Fibroblast of the conjunctiva (primary cell): ENCODE results near the gene SLC16A5.

Experiments used
- DNase-seq: peaks from one replicate; pipeline ENCODE4 v3.0.0-alpha.2; 2010; ENCODE audit warnings: low read depth

Gene SLC16A5

GRCh38 chr17:75087182-75087557 lies 584 bp upstream of the SLC16A5 start:
- no peak for DNase-seq

DNA sequence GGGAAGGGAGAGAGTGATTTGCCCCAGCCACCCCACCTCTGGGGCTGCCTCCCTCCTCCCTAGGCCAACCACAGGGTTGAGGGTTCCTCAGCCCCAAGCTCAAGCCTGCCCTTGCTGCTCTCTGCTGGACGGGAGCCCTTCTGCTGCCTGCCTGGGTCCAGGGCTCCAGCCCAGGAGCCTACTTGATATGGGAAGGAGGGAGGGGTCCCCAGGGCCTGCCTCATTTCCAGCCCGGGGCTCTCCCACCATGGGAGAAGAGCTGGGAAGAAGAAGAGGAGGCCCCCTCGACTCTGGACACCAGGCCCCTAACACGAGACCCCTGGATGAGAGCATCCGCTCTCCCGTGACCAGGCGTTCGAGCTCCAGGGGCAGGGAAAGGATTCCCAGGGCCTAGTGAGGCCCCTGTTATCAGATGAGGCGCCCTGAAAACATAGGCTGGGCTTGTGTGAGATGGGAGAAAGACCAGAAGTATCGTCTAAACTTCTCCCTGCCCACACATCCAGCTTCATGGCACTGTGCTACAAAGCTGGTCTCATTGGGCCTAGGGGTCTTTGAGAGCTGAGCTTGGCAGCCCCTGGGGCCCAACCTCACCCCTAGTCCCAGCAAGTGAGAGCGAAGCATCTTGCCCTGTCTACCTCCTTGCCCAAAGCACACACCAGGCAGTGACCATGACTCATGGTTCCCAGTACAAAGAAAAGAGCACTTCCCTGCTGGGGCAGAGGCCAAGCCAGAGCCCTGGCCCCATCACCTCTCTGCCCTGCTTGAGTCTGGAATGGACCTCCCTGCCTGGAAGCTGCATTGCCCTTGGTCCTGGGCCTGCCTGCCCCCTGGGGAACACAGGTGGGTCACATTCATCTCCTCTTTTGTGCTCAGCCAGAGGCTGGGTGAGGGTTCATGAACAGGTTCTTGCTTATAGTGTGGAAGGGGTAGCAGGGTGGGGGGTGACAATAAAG lies 987 bp downstream of the SLC16A5 start:
- DNase-seq = no peak

DNA sequence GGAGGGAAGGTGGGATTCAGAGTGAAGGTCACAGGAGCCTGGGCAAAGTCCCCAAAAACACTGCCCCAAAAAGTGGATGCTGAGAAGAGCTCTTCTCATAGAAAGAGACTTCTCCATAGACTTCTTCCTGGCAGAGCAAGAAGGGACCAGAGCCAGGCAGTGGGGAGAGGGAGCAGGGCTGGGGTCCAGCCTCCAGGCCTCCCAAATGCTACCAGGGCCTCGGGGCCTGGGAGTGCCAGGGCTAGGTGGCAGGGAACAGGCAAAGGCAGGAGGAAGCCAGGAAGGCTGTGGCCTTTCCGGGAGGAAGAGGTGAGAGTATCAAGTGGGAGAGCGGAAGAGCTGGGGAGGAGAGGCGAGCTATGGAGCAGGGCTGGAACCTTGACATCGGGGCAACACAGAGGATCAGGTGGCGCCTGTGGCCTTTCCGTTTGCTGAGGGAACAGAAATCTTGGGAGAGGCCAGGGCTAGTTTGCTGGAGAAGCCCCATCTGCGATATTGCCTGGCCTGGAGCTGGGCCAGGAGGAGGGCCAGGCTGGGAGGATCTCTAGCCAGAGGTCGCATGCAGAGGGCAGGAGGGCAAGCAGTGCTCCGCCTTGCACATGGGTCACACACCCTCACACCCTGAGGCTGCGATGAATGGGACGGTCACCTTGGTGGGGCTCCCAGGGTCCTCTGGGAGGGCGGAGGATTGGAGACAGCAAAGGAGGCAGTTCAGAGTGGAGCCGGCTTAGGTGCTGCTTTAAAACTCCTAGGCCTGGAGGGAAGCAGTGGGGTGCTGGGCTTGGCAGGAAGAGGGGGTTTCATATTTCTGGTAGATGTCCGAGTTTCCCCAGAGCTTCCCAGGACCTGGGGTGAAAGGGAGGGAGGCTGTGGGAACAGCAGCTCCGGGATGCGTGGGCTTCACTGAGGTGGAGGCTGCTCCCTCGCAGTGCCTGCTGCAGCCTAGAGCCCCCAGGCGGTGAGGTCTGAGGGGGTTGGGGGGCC lies 3.4 kb downstream of the SLC16A5 start:
- no peak for DNase-seq

DNA sequence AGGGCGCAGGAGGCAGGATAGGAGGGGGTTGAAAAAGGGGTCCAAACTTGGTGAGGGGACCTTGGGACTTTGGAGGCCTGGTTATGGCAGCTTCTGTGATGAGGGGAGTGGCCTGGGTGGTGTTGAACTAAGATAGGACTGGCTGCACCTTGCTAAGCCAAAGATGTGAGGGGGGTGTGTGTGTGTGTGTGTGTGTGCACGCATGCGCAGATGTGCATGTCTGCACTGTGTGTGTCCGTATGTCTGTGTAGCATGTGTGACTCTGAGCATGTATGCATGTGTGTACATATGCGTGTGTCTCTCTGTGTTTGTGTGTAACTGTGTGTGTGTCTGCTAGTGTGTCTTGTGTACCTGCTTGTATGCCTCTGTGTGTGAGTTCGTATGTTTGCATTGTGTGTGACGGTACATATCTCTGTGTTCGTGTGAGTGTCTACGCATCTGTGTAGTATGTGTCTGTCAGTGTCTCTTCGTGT lies 4.1 kb downstream of the SLC16A5 start:
- no peak for DNase-seq

DNA sequence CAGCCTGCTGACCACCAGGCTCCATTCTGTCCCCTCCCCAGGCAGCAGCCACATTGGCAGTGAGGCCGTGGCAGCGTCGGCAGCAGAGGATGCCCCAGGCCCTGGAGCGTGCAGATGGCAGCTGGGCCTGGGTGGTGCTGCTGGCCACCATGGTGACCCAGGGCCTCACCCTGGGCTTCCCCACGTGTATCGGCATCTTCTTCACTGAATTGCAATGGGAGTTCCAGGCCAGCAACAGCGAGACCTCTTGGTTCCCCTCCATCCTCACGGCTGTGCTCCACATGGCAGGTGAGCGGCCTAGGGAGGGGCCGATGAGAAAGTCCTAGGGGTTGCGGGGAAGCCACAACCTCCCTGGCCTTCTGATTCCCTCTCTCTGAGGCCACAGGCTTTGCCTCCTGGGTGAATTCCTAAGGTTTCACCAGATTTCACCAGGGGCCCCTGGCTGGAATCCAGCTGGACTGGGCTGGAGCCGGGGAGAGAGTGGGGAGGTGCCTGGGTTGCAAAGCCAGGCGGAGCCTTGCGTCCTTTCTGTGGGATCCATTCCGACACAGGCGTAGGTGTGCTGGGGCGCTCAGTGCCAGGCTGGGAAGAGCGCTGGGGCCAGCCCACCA lies 5.9 kb downstream of the SLC16A5 start:
- no peak for DNase-seq

DNA sequence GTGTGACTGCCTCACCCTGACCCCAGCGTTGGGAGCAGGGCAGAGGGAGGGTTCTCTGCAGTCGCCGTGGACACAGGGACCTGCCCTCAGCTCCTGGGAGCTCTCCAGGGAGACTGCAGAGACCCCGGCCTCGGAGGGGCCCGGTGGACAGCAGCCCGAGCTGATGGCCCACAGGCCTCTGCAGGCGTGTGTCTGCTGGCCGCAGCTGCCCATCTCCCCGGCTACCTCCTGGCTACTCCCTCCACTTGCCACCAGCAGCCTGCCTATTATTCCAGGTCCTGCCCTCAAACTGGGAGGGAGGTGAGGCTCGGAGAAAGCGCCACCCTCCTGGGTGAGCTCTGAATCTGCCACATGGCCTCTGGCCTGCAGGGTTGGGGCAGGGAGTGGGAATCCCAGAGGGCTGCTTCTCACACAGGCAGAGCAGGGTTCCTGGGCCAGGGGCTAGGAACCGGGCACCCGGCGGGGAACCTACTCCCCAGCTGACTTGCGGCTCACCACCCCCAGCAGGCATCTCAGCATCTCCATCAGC lies 7.2 kb downstream of the SLC16A5 start:
- no peak for DNase-seq

- no peak for DNase-seq
These were observed 8.4 kb downstream of the SLC16A5 start for GRCh38 chr17:75096082-75096625.

DNA sequence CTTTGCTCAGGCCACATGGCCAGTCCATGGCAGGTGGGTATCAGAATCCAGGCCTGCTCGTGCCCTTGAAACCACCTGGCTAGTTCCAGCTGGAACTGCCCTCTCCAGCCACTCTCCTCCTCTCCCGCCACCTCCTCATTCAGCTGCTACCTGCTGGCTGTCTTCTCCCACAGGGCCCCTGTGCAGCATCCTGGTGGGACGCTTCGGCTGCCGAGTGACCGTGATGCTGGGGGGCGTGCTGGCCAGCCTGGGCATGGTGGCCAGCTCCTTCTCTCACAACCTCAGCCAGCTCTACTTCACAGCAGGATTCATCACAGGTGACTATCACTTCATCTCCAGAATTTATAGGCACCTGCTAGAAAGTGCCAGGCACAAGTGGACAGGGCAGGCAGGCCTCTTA lies 10.1 kb downstream of the SLC16A5 start:
- DNase-seq = no peak

DNA sequence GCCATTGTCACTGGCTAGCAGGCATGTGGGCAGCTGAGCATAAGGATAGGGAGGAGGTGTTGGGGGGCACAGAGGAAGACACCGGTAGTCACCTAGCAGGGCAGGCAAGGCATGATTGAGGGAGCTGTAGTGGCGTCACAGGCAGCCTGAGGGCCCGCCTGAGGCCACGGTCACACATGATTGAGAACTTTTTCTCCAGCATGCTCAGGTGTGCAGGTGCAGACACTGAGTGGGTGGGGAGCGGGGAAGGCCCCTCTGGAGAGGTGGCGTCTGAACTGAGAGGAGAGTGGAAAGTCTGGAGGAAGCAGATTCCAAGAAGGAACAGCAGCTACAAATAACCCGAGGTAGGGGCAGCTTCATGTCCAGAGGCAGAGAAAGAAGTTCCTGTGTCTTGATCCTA lies 11.1 kb downstream of the SLC16A5 start:
- DNase-seq = no peak

DNA sequence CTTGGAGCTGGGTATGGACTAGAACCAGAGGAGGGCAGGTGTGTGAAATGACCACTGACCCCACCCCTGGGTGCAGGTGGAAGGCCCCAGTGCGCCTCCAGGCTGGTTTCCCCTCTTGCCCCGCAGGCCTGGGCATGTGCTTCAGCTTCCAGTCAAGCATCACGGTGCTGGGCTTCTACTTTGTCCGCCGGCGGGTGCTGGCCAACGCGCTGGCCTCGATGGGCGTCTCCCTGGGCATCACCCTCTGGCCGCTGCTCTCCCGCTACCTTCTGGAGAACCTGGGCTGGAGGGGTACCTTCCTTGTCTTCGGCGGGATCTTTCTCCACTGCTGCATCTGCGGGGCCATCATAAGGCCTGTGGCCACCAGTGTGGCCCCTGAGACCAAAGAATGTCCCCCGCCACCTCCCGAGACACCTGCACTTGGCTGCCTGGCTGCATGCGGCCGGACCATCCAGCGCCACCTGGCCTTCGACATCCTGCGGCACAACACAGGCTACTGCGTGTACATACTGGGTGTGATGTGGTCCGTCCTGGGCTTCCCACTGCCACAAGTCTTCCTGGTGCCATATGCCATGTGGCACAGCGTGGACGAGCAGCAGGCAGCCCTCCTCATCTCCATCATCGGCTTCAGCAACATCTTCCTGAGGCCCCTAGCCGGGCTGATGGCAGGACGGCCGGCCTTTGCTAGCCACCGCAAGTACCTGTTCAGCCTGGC lies 12.3 kb downstream of the SLC16A5 start:
- DNase-seq = no peak

DNA sequence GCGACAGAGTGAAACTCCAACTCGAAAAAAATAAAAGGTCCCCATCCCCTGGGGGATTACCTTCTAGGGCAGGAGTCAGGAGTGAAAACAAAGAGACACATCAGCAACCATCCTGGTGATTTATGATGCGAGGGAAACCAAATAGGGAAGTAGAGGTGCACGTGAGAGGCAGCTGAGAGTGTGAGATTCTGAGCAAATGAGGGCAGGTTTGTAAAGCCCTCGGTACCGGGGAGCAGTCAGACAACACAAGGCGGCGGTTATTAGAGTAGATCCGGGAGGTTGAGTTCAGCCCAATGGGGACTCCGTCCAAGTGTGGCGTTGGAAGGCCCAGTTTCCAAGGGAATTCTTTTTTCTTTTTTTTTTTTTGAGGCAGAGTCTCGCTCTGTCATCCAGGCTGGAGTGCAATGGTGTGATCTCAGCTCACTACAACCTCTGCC lies 14.6 kb downstream of the SLC16A5 start:
- DNase-seq = no peak

DNA sequence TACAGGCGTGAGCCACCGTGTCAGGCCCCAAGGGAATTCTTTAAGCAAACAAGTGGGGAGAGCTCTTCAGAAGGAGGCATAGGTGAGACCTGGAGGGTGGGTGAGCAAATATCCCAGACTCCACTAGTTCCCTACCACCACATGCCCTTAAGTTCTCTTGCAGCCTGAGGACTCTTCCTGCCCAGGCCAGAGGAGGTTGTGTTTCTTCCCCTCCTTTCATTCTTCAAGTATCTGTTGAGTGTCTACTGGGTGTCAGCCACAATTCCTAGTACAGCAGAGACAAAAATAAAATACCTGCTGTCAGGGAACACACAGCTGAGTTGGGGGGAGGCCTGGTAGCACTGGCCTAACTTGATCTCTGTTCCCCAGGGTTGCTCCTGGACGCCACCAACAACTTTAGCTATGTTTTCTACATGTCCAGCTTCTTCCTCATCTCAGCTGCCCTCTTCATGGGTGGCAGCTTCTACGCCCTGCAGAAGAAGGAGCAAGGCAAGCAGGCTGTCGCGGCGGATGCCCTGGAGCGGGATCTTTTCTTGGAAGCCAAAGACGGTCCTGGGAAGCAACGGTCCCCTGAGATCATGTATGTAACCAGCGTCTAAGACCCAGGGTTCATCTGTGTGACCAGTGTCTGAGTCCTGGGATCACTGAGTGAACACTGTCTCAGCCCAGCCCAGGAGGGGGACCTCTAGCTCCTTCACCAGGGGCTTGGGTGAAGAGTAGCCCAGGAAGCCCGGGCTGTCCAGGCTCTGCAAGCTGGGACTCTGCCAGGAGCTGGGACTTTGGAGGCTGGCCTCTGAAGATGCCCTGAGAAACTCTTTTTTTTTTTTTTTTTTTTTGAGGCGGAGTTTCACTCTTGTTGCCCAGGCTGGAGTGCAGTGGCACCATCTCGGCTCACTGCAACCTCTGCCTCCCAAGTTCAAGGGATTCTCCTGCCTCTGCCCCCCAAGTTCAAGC lies 16.1 kb downstream of the SLC16A5 start:
- DNase-seq = no peak

GRCh38 chr17:75105126-75106080 lies 17.6 kb downstream of the SLC16A5 start:
- DNase-seq = no peak

- no peak for DNase-seq
These were observed 20.4 kb downstream of the SLC16A5 start for GRCh38 chr17:75108193-75108592.

- no peak for DNase-seq
These were observed 21.3 kb downstream of the SLC16A5 start for GRCh38 chr17:75109046-75109406.

DNA sequence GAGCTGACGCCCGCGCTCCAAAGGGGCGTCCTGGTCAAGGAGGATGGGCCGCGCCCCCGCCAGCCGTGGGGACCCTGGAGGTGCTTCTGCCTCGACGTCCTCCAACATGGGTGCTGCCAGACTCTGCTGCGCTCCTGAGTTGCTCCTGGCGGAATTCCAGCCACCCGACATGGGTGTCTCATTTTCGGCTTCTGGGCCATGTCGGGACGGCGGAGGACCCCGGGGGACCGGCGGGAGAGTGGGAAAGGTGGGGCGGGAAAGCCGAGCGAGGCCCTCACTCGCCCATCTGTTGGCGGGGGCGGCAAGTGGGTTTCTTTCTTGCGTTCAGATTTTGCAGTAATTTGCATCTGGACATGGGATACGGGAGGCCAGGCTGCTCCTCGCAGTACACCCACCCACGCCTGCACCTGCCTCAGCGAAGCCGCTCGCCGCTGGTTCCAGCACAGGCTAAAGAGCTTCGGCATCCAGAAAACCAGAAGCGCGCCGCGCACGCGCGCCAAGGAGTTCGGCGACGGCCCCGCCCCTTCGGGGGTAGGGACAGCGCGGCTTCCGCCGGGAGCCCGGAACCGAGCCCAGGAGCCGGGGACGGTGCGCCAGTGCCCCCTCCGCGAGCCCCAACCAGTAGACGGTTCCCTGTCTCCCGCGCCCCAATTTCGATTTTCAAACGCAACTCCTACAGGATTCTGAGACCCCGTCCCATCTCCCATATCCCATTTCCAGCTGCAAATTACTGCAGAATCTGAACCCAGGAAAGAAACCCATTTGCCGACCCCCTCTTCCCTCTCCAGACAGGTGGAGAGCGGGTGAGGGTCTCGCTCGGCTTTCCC lies 21.9 kb downstream of the SLC16A5 start, which contains the start of gene ARMC7:
Gene ARMC7, plus strand, starts transcription at position 563 of the 827 bp plus-strand sequence. CDS start 320 bp downstream, outside the sequence.
- no peak for DNase-seq

DNA sequence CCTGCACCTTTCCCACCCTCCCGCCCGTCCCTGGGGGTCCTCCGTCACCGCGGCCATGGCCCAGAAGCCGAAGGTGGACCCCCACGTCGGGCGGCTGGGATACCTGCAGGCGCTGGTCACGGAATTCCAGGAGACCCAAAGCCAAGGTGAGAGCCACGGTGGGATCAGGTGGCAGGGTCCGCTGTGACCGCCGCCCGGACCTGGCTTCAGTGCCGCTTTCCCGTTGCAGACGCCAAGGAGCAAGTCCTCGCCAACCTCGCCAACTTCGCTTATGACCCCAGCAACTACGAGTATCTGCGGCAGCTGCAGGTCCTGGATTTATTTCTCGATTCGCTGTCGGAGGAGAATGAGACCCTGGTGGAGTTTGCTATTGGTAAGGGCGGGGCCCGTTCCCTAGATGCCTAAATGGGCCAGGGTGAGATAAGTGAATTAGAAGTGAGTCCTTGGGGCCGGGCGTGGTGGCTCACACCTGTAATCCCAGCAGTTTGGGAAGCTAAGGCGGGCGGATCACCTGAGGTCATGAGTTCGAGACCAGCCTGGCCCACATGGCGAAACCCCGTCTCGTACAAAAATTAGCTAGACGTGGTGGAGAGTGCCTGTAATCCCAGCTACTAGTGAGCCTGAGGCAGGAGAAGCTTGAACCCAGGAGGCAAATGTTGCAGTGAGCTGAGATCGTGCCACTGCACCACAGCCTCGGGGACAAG lies 22.6 kb downstream of the SLC16A5 start:
- no peak for DNase-seq
